GM06990 (cell line): Measurements from ENCODE around the gene TTC17.

Experiments used
- DNase-seq: peaks from one replicate; pipeline ENCODE4 v3.0.0-alpha.2; 2011; ENCODE audit not compliant: insufficient read length; ENCODE audit errors: extremely low read depth
- H3K27me3 ChIP-seq: replicated peaks from 2 replicates; pipeline ENCODE4 v1.6.0; 2011; ENCODE audit warnings: low read length; ENCODE audit not compliant: control insufficient read depth, insufficient read depth
- H3K36me3 ChIP-seq: 2 replicates; pipeline ENCODE4 v1.5.1; 2011; ENCODE audit warnings: low read length; ENCODE audit not compliant: control insufficient read depth, insufficient read depth
- H3K4me3 ChIP-seq: replicated peaks from 2 replicates; pipeline ENCODE4 v1.5.1; 2011; ENCODE audit warnings: low read depth, mild to moderate bottlenecking, control low read depth, low read length
- TF ChIP-seq, protein P1 (sequence below): IDR thresholded peaks from 2 replicates; pipeline ENCODE4 v1.5.1; 2011; ENCODE audit warnings: low read length, control low read depth, mild to moderate bottlenecking, inconsistent platforms; ENCODE audit not compliant: insufficient read depth, poor library complexity, severe bottlenecking

The TTC17 gene

DNA sequence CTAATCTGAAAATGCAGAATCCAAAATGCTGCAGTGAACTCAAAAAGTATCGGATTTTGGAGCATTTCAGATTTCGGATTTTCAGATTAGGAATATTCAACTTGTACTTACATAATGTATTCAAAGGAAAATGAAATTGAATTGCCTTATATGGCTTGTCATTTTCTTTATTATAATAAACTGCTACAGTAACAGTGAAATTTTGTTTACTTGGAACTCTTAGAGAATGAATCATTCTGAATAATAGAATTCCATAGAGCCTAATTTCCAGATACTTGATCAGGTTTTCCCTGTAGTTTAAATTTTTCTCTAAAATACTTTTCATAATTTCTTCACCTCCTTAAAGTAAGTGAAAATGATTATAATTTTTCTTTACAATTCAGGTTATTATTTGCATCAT lies 17.3 kb downstream of the TTC17 start:
- no peak overlapping the region for H3K4me3 ChIP-seq
- no peak for DNase-seq
- TF ChIP-seq, protein P1, sequence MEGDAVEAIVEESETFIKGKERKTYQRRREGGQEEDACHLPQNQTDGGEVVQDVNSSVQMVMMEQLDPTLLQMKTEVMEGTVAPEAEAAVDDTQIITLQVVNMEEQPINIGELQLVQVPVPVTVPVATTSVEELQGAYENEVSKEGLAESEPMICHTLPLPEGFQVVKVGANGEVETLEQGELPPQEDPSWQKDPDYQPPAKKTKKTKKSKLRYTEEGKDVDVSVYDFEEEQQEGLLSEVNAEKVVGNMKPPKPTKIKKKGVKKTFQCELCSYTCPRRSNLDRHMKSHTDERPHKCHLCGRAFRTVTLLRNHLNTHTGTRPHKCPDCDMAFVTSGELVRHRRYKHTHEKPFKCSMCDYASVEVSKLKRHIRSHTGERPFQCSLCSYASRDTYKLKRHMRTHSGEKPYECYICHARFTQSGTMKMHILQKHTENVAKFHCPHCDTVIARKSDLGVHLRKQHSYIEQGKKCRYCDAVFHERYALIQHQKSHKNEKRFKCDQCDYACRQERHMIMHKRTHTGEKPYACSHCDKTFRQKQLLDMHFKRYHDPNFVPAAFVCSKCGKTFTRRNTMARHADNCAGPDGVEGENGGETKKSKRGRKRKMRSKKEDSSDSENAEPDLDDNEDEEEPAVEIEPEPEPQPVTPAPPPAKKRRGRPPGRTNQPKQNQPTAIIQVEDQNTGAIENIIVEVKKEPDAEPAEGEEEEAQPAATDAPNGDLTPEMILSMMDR = no peak
- H3K27me3 ChIP-seq = no peaks in the 10 kb centered on the region
- no peaks in the 10 kb centered on the region; the same call in 1 of the 2 replicates for H3K36me3 ChIP-seq

DNA sequence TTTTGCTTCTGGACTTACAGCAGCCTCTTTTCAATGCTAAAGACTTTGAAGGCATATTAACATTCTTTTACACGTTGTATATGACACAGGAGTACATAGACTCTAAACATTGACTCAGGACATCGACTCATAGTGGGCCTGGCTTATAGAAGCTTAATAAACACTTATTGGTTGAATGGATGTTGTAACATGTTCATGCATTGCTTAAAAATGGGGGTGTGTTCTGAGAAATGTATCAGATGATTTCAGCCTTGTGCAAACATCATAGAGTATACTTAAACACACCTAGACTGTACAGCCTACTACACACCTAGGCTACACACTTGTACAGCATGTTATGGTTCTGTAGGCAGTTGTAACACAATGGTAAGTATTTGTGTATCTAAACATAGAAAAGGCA lies 17.9 kb downstream of the TTC17 start:
- H3K27me3 ChIP-seq = no peaks in the 10 kb centered on the region
- H3K36me3 ChIP-seq = peaks cover 1% of the 10 kb centered on the region; the same call in 1 of the 2 replicates
- no peak for DNase-seq
- H3K4me3 ChIP-seq = no peak overlapping the region
- TF ChIP-seq, protein P1 = no peak

DNA sequence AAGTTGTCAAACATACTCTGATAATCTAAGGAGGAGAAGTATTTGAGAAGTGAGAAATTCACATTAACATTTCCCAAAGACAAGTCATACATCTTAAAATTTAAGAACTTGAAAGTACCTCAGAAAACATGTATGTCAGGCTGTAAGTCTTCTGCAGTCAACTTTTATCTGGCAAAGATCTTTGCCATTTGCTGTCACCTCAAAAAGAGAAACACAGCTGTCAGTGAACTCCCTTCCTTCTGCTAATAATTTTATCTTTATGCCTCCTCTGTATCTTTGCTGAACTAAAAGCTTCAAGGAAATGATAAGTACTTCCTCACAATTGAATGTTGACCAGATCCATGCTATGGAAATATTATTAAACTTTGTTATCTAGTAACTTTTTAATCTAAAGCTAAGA lies 18.7 kb downstream of the TTC17 start:
- Histone ChIP-seq H3K4me3 (no peak overlapping the region), H3K27me3 (no peaks in the 10 kb centered on the region), H3K36me3 (peaks cover 3% of the 10 kb centered on the region; the same call in 1 of the 2 replicates)
- TF ChIP-seq, protein P1 = no peak
- no peak for DNase-seq

DNA sequence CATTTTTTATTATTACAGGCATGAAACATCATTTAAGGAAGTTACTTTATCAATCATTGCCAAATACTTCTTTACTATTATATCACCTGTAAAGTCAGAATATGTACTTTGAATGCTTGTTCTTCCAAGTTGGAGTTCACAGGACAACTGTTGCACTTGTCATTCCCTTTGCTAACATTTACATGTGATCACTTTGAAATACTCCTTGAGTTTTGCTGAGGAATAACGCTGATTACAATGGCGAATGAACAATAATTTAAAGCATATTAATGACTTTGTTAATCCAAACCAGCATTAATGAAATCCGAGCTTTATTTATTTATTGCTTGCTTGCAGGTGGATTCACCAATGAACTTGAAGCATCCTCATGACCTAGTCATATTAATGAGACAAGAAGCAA lies 20.2 kb downstream of the TTC17 start:
- no peak overlapping the region for H3K4me3 ChIP-seq
- peaks cover 3% of the 10 kb centered on the region for H3K36me3 ChIP-seq
- H3K27me3 ChIP-seq = no peaks in the 10 kb centered on the region
- TF ChIP-seq, protein P1 = no peak
- DNase-seq = no peak

DNA sequence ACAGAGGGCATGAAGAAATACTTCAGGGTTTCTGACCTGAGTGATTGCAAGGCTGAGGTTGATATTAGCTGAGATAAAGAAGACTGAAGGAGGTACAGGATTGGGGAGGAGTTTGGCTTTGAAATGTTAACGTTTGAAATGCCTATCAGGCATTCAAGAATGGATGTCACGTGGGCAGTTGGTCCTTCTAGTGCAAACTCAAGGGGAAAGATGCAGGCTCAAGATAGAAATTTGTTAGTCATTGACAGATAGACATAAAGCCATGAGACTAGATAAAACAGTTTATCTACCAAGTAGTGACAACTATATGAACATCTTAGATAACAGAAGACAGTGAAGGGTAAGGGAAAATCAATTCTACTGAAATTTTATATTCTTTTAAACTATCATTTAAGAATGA lies 23.1 kb downstream of the TTC17 start:
- H3K4me3 ChIP-seq = no peak overlapping the region
- no peak for DNase-seq
- peaks cover 3% of the 10 kb centered on the region for H3K36me3 ChIP-seq
- no peaks in the 10 kb centered on the region for H3K27me3 ChIP-seq
- TF ChIP-seq, protein P1 = no peak

DNA sequence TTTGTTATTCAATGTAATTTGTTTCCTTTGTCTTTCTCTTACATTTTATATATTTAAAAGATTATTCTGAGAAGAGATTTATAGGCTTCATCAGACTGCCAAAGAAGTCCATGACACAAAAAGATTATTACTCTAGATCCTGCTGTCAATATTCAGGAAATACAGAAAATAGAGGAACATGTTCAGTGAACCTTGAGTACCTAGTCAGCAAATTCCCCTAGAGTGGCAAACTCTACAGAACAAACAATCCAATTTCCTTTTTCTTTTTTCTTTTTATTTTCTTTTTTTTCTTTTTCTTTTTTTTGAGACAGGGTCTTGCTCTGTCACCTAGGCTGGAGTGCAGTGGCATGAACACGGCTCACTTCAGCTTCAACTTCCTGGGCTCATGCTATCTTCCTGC lies 23.9 kb downstream of the TTC17 start:
- Histone ChIP-seq H3K27me3 (no peaks in the 10 kb centered on the region), H3K4me3 (no peak overlapping the region), H3K36me3 (peaks cover 3% of the 10 kb centered on the region)
- TF ChIP-seq, protein P1 = no peak
- DNase-seq = no peak
